GM19099 (cell line): ENCODE results near the gene ZNF487.
A peak's percentile ranks its signal among the peaks of the same experiment; 100 is the strongest.

Source experiments
- POLR2A ChIP-seq: IDR thresholded peaks from 3 replicates; pipeline ENCODE4 v1.6.1; 2011; ENCODE audit warnings: low read depth; ENCODE audit not compliant: insufficient read length; ENCODE audit errors: extremely low read depth

Gene ZNF487

GRCh38 chr10:43401627-43402026, 35.3 kb upstream of the ZNF487 start:
- TF ChIP-seq POLR2A = no peak

- TF ChIP-seq POLR2A = no peak
These were observed 34.7 kb upstream of the ZNF487 start for GRCh38 chr10:43402176-43402575.

GRCh38 chr10:43402880-43403452, 33.9 kb upstream of the ZNF487 start:
- TF ChIP-seq POLR2A = no peak

GRCh38 chr10:43403911-43404703, 32.8 kb upstream of the ZNF487 start:
- no peak for TF ChIP-seq POLR2A

DNA sequence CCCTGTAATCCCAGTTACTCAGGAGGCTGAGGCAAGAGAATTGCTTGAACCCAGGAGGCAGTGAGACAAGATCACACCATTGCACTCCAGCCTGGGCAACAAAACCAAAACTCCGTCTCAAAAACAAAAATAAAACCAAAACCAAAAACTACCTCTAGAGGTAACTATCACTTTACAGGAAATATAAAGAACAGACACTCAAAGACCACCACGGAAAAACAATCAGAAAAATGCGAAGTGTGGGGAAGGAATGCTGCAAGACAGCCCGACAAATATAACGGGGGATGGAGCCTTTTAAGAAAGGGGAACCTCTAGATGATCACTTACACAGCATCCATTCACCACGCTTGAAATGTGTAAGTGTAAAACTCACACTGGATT, 32.2 kb upstream of the ZNF487 start:
- no peak for TF ChIP-seq POLR2A

- no peak for TF ChIP-seq POLR2A
These were observed 29.7 kb upstream of the ZNF487 start for GRCh38 chr10:43407148-43407575.

DNA sequence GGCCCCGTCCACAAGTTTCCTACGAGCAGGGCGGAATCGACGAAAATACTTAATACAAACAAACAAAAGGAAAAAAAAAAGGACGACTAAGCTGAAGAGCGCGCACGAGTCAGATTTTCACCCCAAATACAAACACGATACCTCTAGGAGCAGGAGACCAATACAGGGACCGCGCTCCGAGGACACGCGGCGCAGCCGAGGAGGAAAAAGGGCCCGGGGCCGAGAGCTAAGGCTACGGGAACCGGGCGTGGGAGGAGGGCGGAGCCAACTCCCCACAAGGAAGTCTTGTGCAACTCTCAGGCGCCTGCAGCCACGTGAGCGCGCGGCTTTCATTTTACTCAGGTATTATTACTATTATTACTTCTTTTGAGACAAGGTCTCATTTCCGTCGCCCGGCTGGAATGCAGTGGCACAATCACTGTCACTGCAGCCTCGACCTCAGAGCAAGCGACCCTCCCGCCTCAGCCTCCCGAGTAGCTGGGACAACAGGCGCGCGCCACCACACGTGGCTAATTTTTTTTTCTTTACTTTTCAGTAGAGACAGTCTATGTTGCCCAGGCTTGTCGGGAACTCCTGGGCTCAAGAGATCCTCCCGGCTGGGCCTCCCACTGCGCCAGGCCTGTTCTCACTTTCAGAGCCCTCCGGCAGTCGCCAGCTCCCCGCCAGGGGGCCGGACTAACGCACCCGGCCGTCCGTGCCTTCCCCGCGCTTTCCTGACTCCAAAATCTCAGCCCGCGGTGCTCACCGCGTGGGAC, 29.2 kb upstream of the ZNF487 start:
- peak; percentile 91 for TF ChIP-seq POLR2A

DNA sequence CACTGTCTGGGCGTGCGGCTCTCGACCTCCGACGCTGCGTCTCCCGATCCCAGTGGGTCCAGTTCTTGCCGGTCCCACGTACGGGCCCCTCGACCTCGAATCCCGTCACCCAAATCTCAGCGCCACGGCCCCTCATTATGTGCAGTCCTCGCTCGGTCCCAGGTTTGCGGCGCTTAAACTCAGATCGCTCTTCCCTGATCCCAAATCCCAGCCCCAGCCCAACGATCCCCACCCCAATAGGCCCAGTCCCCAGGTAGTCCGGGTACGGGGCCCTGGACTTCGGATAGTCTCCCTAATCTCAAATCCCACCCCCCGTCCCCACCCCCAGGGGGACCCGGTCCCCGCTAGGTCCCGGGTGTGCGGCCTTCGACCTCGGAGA, 28.6 kb upstream of the ZNF487 start:
- TF ChIP-seq POLR2A = no peak

DNA sequence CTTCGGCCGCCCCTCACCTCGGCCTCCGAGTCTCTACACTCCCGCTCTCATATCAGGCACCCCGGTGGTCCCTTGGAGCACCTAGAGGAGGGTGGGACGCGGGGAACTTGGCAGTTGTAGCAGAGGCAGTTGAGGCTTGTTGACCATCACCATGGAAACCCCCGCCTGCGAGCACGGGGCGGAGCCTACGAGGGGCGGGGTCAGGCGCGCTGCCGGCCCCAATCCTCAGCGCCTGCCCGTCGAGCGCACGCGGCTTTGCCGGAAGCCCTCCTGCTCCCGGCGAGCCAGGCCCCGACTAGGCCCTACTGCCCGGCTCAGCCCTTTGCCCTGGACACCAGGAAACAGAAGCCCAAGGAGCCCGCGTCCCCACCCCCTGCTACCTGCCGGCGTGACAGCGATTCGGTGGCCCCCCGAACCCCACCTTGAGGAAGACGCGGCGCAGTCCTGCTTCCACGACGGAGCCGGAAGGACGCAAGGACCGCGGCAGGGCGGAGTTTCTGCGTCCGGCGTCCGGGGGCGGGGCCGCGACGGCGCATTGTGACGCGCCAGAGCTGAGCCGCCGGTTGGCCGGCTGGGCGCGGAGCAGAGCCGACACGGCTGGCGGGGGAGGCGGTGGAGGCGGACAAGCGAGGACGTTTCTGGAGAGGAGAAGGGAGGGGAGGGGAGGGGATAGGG, 28.1 kb upstream of the ZNF487 start, which contains the start of gene HNRNPF:
HNRNPF (minus strand) TSS at position 477 of the 675 bp plus-strand sequence. CDS start 21,302 bp downstream, outside the sequence.
- TF ChIP-seq POLR2A = peak; percentile 89

DNA sequence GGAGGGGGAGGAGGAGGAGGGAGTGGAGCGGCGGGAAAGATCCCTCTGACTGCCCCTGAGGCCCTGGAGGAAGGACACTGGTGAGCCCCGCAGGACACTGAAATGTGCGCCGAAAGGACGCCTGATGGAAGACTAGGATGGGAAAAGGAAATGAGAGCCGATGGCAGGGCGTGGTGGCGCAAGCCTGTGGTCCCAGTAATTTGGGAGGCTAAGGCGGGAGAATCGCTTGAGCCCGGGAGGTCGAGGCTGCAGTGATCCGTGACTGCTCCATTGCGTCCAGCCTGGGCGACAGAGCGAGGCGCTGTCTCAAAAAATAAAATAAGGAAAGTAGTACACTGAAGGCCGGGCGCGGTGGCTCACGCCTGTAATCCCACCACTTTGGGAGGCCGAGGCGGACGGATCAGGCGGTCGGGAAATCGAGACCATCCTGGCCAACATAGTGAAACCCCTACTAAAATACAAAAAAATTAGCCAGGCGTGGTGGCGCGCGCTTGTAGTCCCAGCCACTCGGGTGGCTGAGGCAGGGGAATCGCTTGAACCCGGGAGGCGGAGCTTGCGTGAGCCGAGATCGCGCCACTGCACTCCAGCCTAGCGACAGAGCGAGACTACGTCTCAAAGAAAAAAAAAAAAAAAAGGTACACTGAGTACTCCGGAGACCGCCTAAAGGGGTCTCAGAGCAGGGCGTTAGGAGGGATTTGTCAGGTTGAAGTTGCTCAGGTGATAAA, 27.4 kb upstream of the ZNF487 start:
- TF ChIP-seq POLR2A = peak; percentile 36

GRCh38 chr10:43410345-43410744, 26.6 kb upstream of the ZNF487 start:
- TF ChIP-seq POLR2A = no peak

GRCh38 chr10:43411536-43411935, 25.4 kb upstream of the ZNF487 start:
- TF ChIP-seq POLR2A = no peak

- TF ChIP-seq POLR2A = no peak
These were observed 21.4 kb upstream of the ZNF487 start for GRCh38 chr10:43415544-43415943.

GRCh38 chr10:43417950-43418768, 18.8 kb upstream of the ZNF487 start:
- peak; percentile 9 for TF ChIP-seq POLR2A

DNA sequence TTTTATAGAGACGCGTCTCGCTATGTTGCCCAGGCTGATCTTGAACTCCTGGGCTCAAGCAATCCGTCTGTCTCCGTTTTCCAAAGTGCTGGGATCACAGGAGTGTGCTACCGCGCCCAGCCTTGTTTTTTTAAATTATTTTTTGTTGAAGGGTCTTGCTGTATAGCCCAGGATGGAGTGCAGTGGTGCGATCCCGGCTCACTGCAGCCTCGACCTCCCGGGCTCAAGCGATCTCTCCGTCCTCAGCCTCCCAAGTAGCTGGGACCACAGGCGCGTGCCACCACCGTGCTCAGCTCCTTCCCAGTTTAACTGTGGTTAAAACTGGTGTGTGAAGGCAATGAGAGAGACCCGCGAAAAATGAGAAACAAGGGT, 16.9 kb upstream of the ZNF487 start:
- no peak for TF ChIP-seq POLR2A
